Astrocyte (in vitro differentiated cells and primary cell): ENCODE measurements around the gene SLC4A3. TPM values are rescaled to one million over a fixed set of nuclear protein-coding genes. Genes with fewer than 3 reads are reported as not detected.
"Not testable (repeated sequence)": the region's sequence is repeated elsewhere in the genome, so short reads cannot be mapped to it uniquely, and the experiment has no call there.

Source experiments
- DNase-seq: peaks from one replicate; pipeline ENCODE4 v3.0.0-alpha.2; 2010; ENCODE audit warnings: low read depth
- FAIRE-seq: peaks from 2 replicates; lab custom pipeline; 2011; peaks lifted over from hg19 to GRCh38; lab: Jason Lieb, UNC
- H2AFZ ChIP-seq: 2 replicates; pipeline ENCODE4 v1.6.0; 2012; ENCODE audit warnings: low read depth, low read length, inconsistent platforms
- H3K27ac ChIP-seq: 2 replicates; pipeline ENCODE4 v1.5.1; 2011; ENCODE audit warnings: low read depth, low read length, inconsistent platforms
- H3K27me3 ChIP-seq: 2 replicates; pipeline ENCODE4 v1.6.0; 2011; ENCODE audit warnings: low read length, inconsistent platforms; ENCODE audit not compliant: insufficient read depth
- H3K36me3 ChIP-seq: 2 replicates; pipeline ENCODE4 v1.5.1; 2011; ENCODE audit warnings: low read length, inconsistent platforms; ENCODE audit not compliant: insufficient read depth
- H3K4me1 ChIP-seq: 2 replicates; pipeline ENCODE4 v1.5.1; 2011; ENCODE audit warnings: low read length, inconsistent platforms; ENCODE audit not compliant: insufficient read depth
- H3K4me2 ChIP-seq: 2 replicates; pipeline ENCODE4 v1.6.0; 2012; ENCODE audit warnings: low read length, inconsistent platforms
- H3K4me3 ChIP-seq: 2 replicates; pipeline ENCODE4 v1.5.1; 2011; ENCODE audit warnings: low read depth, mild to moderate bottlenecking, low read length, inconsistent platforms; ENCODE audit not compliant: insufficient read depth
- H3K79me2 ChIP-seq: 2 replicates; pipeline ENCODE4 v1.6.0; 2012; ENCODE audit warnings: mild to moderate bottlenecking, low read length, inconsistent platforms; ENCODE audit not compliant: insufficient read depth
- H3K9ac ChIP-seq: 2 replicates; pipeline ENCODE4 v1.6.0; 2012; ENCODE audit warnings: mild to moderate bottlenecking, low read length, inconsistent platforms
- H3K9me3 ChIP-seq: 2 replicates; pipeline ENCODE4 v1.5.1; 2012; ENCODE audit warnings: low read depth, mild to moderate bottlenecking, low read length, inconsistent platforms; ENCODE audit not compliant: insufficient read depth
- H4K20me1 ChIP-seq: 2 replicates; pipeline ENCODE4 v1.6.0; 2012; ENCODE audit warnings: low read length, inconsistent platforms; ENCODE audit not compliant: insufficient read depth
- H3K27ac Mint-ChIP-seq: one replicate; pipeline ENCODE4 v1.8.0; 2021; ENCODE audit warnings: mild to moderate bottlenecking, mixed read lengths; ENCODE audit not compliant: unreplicated experiment
- H3K27me3 Mint-ChIP-seq: one replicate; pipeline ENCODE4 v1.8.0; 2021; ENCODE audit warnings: low read depth, mixed read lengths; ENCODE audit not compliant: unreplicated experiment
- H3K36me3 Mint-ChIP-seq: one replicate; pipeline ENCODE4 v1.8.0; 2021; ENCODE audit warnings: low read depth, mixed read lengths; ENCODE audit not compliant: unreplicated experiment
- H3K4me1 Mint-ChIP-seq: one replicate; pipeline ENCODE4 v1.8.0; 2021; ENCODE audit warnings: low read depth, mixed read lengths; ENCODE audit not compliant: unreplicated experiment
- H3K4me3 Mint-ChIP-seq: one replicate; pipeline ENCODE4 v1.8.0; 2021; ENCODE audit warnings: mild to moderate bottlenecking, moderate library complexity, mixed read lengths; ENCODE audit not compliant: unreplicated experiment
- H3K9me3 Mint-ChIP-seq: one replicate; pipeline ENCODE4 v1.8.0; 2021; ENCODE audit warnings: mild to moderate bottlenecking, mixed read lengths; ENCODE audit not compliant: unreplicated experiment
- CTCF ChIP-seq: IDR thresholded peaks from 2 replicates; pipeline ENCODE4 v1.5.1; 2011; ENCODE audit warnings: low read depth, mild to moderate bottlenecking, inconsistent platforms, low read length, moderate library complexity; ENCODE audit not compliant: insufficient read depth
- EZH2 ChIP-seq: IDR thresholded peaks from 2 replicates; pipeline ENCODE4 v1.6.1; 2012; ENCODE audit warnings: mild to moderate bottlenecking, low read length, inconsistent platforms; ENCODE audit not compliant: insufficient read depth
- total RNA-seq: library from RNA; stranded (reverse); gene quantifications from 2 replicates; pipeline ENCODE4 v1.2.1, GENCODE V29; 2021

Gene SLC4A3
- total RNA-seq, 1 donor from 2014 or later: 11.2 TPM

- no peak overlapping the region for H3K4me3 Mint-ChIP-seq
- H3K4me3 ChIP-seq: no peak overlapping the region
- H3K9me3 Mint-ChIP-seq: peaks cover 4% of the 10 kb centered on the region
- H2AFZ ChIP-seq: no peak overlapping the region
- H3K4me1 Mint-ChIP-seq: peaks cover 5% of the 10 kb centered on the region
- peaks cover 6% of the 10 kb centered on the region for H3K4me1 ChIP-seq
- no peaks in the 10 kb centered on the region for H3K79me2 ChIP-seq
- no peaks in the 10 kb centered on the region for H3K9me3 ChIP-seq
- no peak overlapping the region for H3K27ac Mint-ChIP-seq
- no peaks in the 10 kb centered on the region for H3K27me3 ChIP-seq
- no peak for TF ChIP-seq EZH2
- TF ChIP-seq CTCF: no peak
- no peak overlapping the region for H3K27ac ChIP-seq
- no peak overlapping the region for H3K9ac ChIP-seq
- FAIRE-seq (no peak), DNase-seq (no peak)
- H3K27me3 Mint-ChIP-seq: peaks cover 2% of the 10 kb centered on the region
- H3K36me3 ChIP-seq: no peaks in the 10 kb centered on the region
- no peak overlapping the region for H3K4me2 ChIP-seq
- H4K20me1 ChIP-seq: no peaks in the 10 kb centered on the region
- H3K36me3 Mint-ChIP-seq: no peaks in the 10 kb centered on the region
These were observed 23.2 kb downstream of the SLC4A3 start for GRCh38 chr2:219650426-219651248.

GRCh38 chr2:219651656-219652055, 24.2 kb downstream of the SLC4A3 start:
- H3K4me2 ChIP-seq, H3K27me3 ChIP-seq, H3K9me3 ChIP-seq, H3K4me1 Mint-ChIP-seq, H3K27ac ChIP-seq, FAIRE-seq, H3K27ac Mint-ChIP-seq, H3K4me3 ChIP-seq, H2AFZ ChIP-seq, H3K4me3 Mint-ChIP-seq, H3K4me1 ChIP-seq, H3K9ac ChIP-seq, H3K9me3 Mint-ChIP-seq, H4K20me1 ChIP-seq, H3K27me3 Mint-ChIP-seq, DNase-seq, H3K79me2 ChIP-seq, H3K36me3 ChIP-seq, H3K36me3 Mint-ChIP-seq: not testable (repeated sequence)

GRCh38 chr2:219656526-219656925, 29.1 kb downstream of the SLC4A3 start:
- no peaks in the 10 kb centered on the region for H3K27me3 ChIP-seq
- no peak for FAIRE-seq
- peak; percentile 70 for DNase-seq
- Mint-ChIP-seq H3K4me3 (no peak overlapping the region), H3K4me1 (peaks cover 18% of the 10 kb centered on the region), H3K27me3 (peaks cover 2% of the 10 kb centered on the region), H3K27ac (no peak overlapping the region), H3K9me3 (peaks cover 7% of the 10 kb centered on the region), H3K36me3 (no peaks in the 10 kb centered on the region)
- no peaks in the 10 kb centered on the region for H3K36me3 ChIP-seq
- TF ChIP-seq CTCF: no peak
- TF ChIP-seq EZH2: no peak
- H3K9ac ChIP-seq: no peak overlapping the region
- H3K4me2 ChIP-seq: peak overlapping the region; percentile 13
- no peak overlapping the region for H2AFZ ChIP-seq
- no peaks in the 10 kb centered on the region for H3K79me2 ChIP-seq
- no peak overlapping the region for H3K4me3 ChIP-seq
- no peaks in the 10 kb centered on the region for H3K9me3 ChIP-seq
- no peaks in the 10 kb centered on the region for H4K20me1 ChIP-seq
- peaks cover 19% of the 10 kb centered on the region for H3K4me1 ChIP-seq
- H3K27ac ChIP-seq: no peak overlapping the region
